Gastrocnemius medialis (tissue), 4 donors: ENCODE results near the gene PRDX5. TPM values are rescaled to one million over a fixed set of nuclear protein-coding genes. Genes with fewer than 3 reads are reported as not detected.

Source experiments
- ATAC-seq, 2 donors: fragments of 150-250 bp; one replicate each; pipeline ENCODE4 v1.9.1; 2016
- DNase-seq, 2 donors: peaks; one replicate each; pipeline ENCODE4 v3.0.0-alpha.2; 2019
- H3K27ac ChIP-seq, 4 donors: fragments of 200-600 bp; sonication (generic); 1 replicate in 1 of 4; 2 replicates in 3 of 4; pipeline ENCODE4 v1.5.1; 2016 to 2018; ENCODE audit warnings: mild to moderate bottlenecking in 2 of 4, moderate library complexity in 1 of 4
- H3K27me3 ChIP-seq, 3 donors: fragments of 200-600 bp; sonication (generic) in 2 of 3; 1 replicate in 1 of 3; 2 replicates in 2 of 3; pipeline versions ENCODE4 v1.5.1 to v1.6.0; 2016 to 2019; ENCODE audit warnings: mild to moderate bottlenecking in 1 of 3, moderate library complexity in 1 of 3
- H3K36me3 ChIP-seq, 2 donors: fragments of 200-600 bp; sonication (generic) in 1 of 2; one replicate each; pipeline ENCODE4 v1.5.1; 2017 to 2018
- H3K4me1 ChIP-seq, 2 donors: fragments of 200-600 bp; sonication (generic) in 1 of 2; one replicate each; pipeline ENCODE4 v1.5.1; 2016 to 2017; ENCODE audit warnings: mild to moderate bottlenecking in 2 of 2
- H3K4me3 ChIP-seq, 4 donors: fragments of 200-600 bp; sonication (generic) in 3 of 4; 1 replicate in 1 of 4; 2 replicates in 3 of 4; pipeline ENCODE4 v1.5.1; 2016 to 2019; ENCODE audit warnings: mild to moderate bottlenecking in 2 of 4
- H3K9me3 ChIP-seq, 3 donors: fragments of 200-600 bp; sonication (generic) in 2 of 3; 1 replicate in 1 of 3; 2 replicates in 2 of 3; pipeline ENCODE4 v1.5.1; 2016 to 2019
- CTCF ChIP-seq, 5 experiments: fragments of 450-650 bp in 3 of 5; fragments of 200-600 bp in 2 of 5; sonication (generic) in 2 of 5; IDR thresholded peaks in 4 of 5; conservative IDR thresholded peaks in 1 of 5; 1 replicate in 4 of 5; 2 replicates in 1 of 5; pipeline ENCODE4 v1.5.1; 2016 to 2019; ENCODE audit warnings: antibody characterized with exemption in 5 of 5, mild to moderate bottlenecking in 3 of 5, moderate library complexity in 3 of 5
- POLR2A ChIP-seq, 2 donors: fragments of 450-650 bp; IDR thresholded peaks; one replicate each; pipeline ENCODE4 v1.6.1; 2017; ENCODE audit warnings: antibody characterized with exemption in 2 of 2, mild to moderate bottlenecking in 2 of 2, moderate library complexity in 2 of 2
- in situ Hi-C, 4 donors: fragments of 200-750 bp; cut with MboI; loops; one replicate each; pipeline versions ENCODE4 v1.15.0 to v1.8.0; 2017; ENCODE audit warnings: low sequenced_read_pairs in 4 of 4
- intact Hi-C: fragments of 100-400 bp; cut with DNase I; formaldehyde crosslinking; loops from one replicate; pipeline ENCODE4 v1.15.1; 2023; ENCODE audit warnings: low total_unique reads
- total RNA-seq, 4 donors: library from RNA; depleted of rRNA; stranded (reverse); fragments of >200 nt; gene quantifications; one replicate each; pipeline versions ENCODE4 v1.1.0 to v1.2.3, GENCODE V29; 2016

The PRDX5 gene
- total RNA-seq, 4 donors from 2014 or later: 170 to 257 (median 219) TPM

DNA sequence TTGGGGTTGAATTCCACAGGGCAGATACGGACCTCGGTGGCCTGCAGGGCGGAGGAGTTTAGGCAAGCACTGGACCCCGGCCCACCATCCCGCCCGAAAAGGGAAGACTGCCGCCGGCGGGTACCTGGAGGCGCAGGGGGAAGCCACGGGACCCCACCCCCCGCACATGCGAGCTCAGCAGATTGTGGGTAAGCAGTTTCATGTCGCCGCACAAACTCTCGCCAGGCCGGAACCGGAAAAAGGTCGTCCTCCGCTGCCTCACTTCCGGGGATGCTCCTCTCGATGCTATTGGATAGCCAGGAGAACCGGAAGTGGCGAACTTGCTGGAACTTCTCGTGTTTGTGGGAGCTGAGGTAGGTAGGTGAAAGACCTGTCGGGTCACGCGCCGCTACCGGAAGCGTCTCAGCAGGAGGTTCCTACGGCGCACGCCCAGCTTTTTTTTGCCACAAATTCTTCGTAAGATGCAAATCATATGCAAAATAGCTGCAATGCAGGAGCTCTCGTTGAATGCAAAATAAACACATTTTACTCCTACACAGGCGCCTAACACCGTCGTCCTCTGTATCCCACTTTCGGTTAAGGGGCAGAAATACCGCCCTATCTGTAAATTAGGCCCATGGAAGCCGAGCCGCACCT, 478 bp upstream of the PRDX5 start, which contains the start of gene TRMT112:
TRMT112 (minus strand) TSS at position 235 of the 636 bp plus-strand sequence; CDS start at position 202, 33 bp downstream.
- DNase-seq (peak; percentile 99), ATAC-seq (peak; percentile 86 to 93)
- Histone ChIP-seq H3K4me3 (peak within 1 kb of the TSS; percentile 73 to 99 (median 91)), H3K9me3 (no peaks in the 10 kb centered on the region), H3K27ac (peak within 1 kb of the TSS; percentile 88 to 98 (median 94)), H3K4me1 (peaks cover 32 to 43% of the 10 kb centered on the region in 2 donors), H3K36me3 (peaks cover 0 to 44% of the 10 kb centered on the region in 2 donors), H3K27me3 (no peaks in the 10 kb centered on the region)
- in situ Hi-C loops: no loop called here
- TF ChIP-seq POLR2A (IDR thresholded peaks at IDR 0.05) (peak; percentile 78 to 82), CTCF (IDR thresholded peaks at IDR 0.05 in 4 of 5, conservative IDR thresholded peaks at IDR 0.05 in 1 of 5) (no peak)
- intact Hi-C loops: loop anchor here (1.0 kb wide), 1 partner anchor 47 kb away; no protein-coding TSS in a partner anchor

GRCh38 chr11:64318766-64319761, 1.1 kb downstream of the PRDX5 start:
- ATAC-seq (no peak), DNase-seq (no peak)
- intact Hi-C loops (loop anchor here (1.0 kb wide), 2 partner anchors 23 to 36 kb away; no protein-coding TSS in a partner anchor), in situ Hi-C loops (no loop called here)
- H3K4me1 ChIP-seq: peaks cover 15 to 27% of the 10 kb centered on the region in 2 donors
- TF ChIP-seq CTCF (IDR thresholded peaks at IDR 0.05 in 4 of 5, conservative IDR thresholded peaks at IDR 0.05 in 1 of 5): no peak
- TF ChIP-seq POLR2A (IDR thresholded peaks at IDR 0.05): no peak
- H3K27ac ChIP-seq: peak overlapping the region; percentile 88 to 98 (median 94)
- peak overlapping the region; percentile 73 to 99 (median 91) for H3K4me3 ChIP-seq
- H3K36me3 ChIP-seq: peaks cover 0 to 42% of the 10 kb centered on the region in 2 donors
- no peaks in the 10 kb centered on the region for H3K27me3 ChIP-seq
- H3K9me3 ChIP-seq: no peaks in the 10 kb centered on the region

DNA sequence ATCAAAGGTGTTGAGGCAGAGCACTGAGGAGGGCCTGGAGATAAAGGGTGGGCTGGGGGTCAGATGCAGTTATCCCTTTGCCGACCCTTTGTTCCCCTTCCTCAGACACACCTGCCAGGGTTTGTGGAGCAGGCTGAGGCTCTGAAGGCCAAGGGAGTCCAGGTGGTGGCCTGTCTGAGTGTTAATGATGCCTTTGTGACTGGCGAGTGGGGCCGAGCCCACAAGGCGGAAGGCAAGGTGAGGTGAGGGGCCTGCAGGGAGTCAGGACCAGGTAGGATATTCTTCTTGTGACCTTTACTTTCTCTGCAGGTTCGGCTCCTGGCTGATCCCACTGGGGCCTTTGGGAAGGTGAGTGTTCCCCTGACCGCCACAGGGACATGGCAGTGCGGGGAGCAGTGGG, 2.6 kb downstream of the PRDX5 start:
- intact Hi-C loops: no loop called here
- ATAC-seq (no peak), DNase-seq (no peak)
- peaks cover 11 to 20% of the 10 kb centered on the region in 2 donors for H3K4me1 ChIP-seq
- no peak overlapping the region for H3K4me3 ChIP-seq
- no peak for TF ChIP-seq POLR2A (IDR thresholded peaks at IDR 0.05)
- no peak for TF ChIP-seq CTCF (IDR thresholded peaks at IDR 0.05 in 4 of 5, conservative IDR thresholded peaks at IDR 0.05 in 1 of 5)
- H3K27me3 ChIP-seq: no peaks in the 10 kb centered on the region
- H3K9me3 ChIP-seq: no peaks in the 10 kb centered on the region
- in situ Hi-C loops: no loop called here
- H3K27ac ChIP-seq: no peak overlapping the region
- H3K36me3 ChIP-seq: peaks cover 0 to 27% of the 10 kb centered on the region in 2 donors

GRCh38 chr11:64321026-64321425, 3.1 kb downstream of the PRDX5 start:
- in situ Hi-C loops: no loop called here
- H3K4me3 ChIP-seq: no peak overlapping the region
- H3K9me3 ChIP-seq: no peaks in the 10 kb centered on the region
- ATAC-seq (no peak), DNase-seq (no peak)
- intact Hi-C loops: no loop called here
- no peak for TF ChIP-seq CTCF (IDR thresholded peaks at IDR 0.05 in 4 of 5, conservative IDR thresholded peaks at IDR 0.05 in 1 of 5)
- TF ChIP-seq POLR2A (IDR thresholded peaks at IDR 0.05): no peak
- no peak overlapping the region for H3K27ac ChIP-seq
- H3K36me3 ChIP-seq: peaks cover 0 to 22% of the 10 kb centered on the region in 2 donors
- H3K4me1 ChIP-seq: peaks cover 11 to 19% of the 10 kb centered on the region in 2 donors
- no peaks in the 10 kb centered on the region for H3K27me3 ChIP-seq
